Liver (tissue), 9 donors: ENCODE results near the gene TUT4. TPM values are rescaled to one million over a fixed set of nuclear protein-coding genes. Genes with fewer than 3 reads are reported as not detected.

ENCODE experiments used
- DNase-seq: peaks from one replicate; pipeline ENCODE4 v3.0.0-alpha.2; 2017; ENCODE audit warnings: low spot score
- H3K27ac ChIP-seq, 2 donors: one replicate each; pipeline ENCODE4 v1.7.0; 2013; ENCODE audit warnings: inconsistent platforms in 2 of 2, low read length in 2 of 2, control low read depth in 1 of 2, low read depth in 1 of 2, mild to moderate bottlenecking in 1 of 2
- H3K27me3 ChIP-seq, 4 donors: one replicate each; pipeline versions ENCODE4 v1.6.1 to v1.7.0; 2013; ENCODE audit warnings: low read length in 3 of 4, inconsistent platforms in 1 of 4, mild to moderate bottlenecking in 1 of 4, moderate library complexity in 1 of 4; ENCODE audit not compliant: control insufficient read depth in 4 of 4, insufficient read depth in 4 of 4
- H3K36me3 ChIP-seq, 4 donors: one replicate each; pipeline versions ENCODE4 v1.6.1 to v1.7.0; 2013; ENCODE audit warnings: low read length in 3 of 4, mild to moderate bottlenecking in 3 of 4, low read depth in 1 of 4, moderate library complexity in 1 of 4; ENCODE audit not compliant: control insufficient read depth in 4 of 4, insufficient read depth in 3 of 4
- H3K4me1 ChIP-seq, 4 donors: one replicate each; pipeline versions ENCODE4 v1.6.1 to v1.7.0; 2013; ENCODE audit warnings: low read length in 3 of 4, mild to moderate bottlenecking in 3 of 4, moderate library complexity in 1 of 4; ENCODE audit not compliant: control insufficient read depth in 4 of 4, insufficient read depth in 4 of 4
- H3K4me3 ChIP-seq, 3 donors: one replicate each; pipeline versions ENCODE4 v1.6.1 to v1.7.0; 2013; ENCODE audit warnings: low read length in 3 of 3, control low read depth in 1 of 3, low read depth in 1 of 3, mild to moderate bottlenecking in 1 of 3
- H3K9ac ChIP-seq, 2 donors: one replicate each; pipeline ENCODE4 v1.7.0; 2013; ENCODE audit warnings: low read length in 2 of 2, mild to moderate bottlenecking in 2 of 2, moderate library complexity in 2 of 2, control low read depth in 1 of 2, low read depth in 1 of 2
- H3K9me3 ChIP-seq, 4 donors: one replicate each; pipeline versions ENCODE4 v1.6.1 to v1.7.0; 2013; ENCODE audit warnings: low read length in 3 of 4; ENCODE audit not compliant: control insufficient read depth in 4 of 4
- EGR1 ChIP-seq, 2 donors: IDR thresholded peaks; 2 replicates each; pipeline ENCODE4 v1.6.1; 2016 to 2018; ENCODE audit warnings: antibody characterized with exemption in 2 of 2, low read depth in 2 of 2
- FOXA1 ChIP-seq: IDR thresholded peaks from 2 replicates; pipeline ENCODE4 v1.6.1; 2016; ENCODE audit warnings: antibody characterized with exemption
- FOXA2 ChIP-seq: IDR thresholded peaks from 2 replicates; pipeline ENCODE4 v1.6.1; 2016; ENCODE audit warnings: antibody characterized with exemption
- GABPA ChIP-seq, 2 donors: IDR thresholded peaks in 1 of 2; conservative IDR thresholded peaks in 1 of 2; 2 replicates each; pipeline ENCODE4 v1.6.1; 2016; ENCODE audit warnings: antibody characterized with exemption in 2 of 2, mild to moderate bottlenecking in 1 of 2, moderate library complexity in 1 of 2
- HNF4A ChIP-seq, 2 donors: conservative IDR thresholded peaks; 2 replicates each; pipeline ENCODE4 v1.6.1; 2016; ENCODE audit warnings: antibody characterized with exemption in 2 of 2, mild to moderate bottlenecking in 2 of 2
- HNF4G ChIP-seq: IDR thresholded peaks from 2 replicates; pipeline ENCODE4 v1.6.1; 2016; ENCODE audit warnings: antibody characterized with exemption
- JUND ChIP-seq, 2 donors: IDR thresholded peaks; 2 replicates each; pipeline ENCODE4 v1.6.1; 2016; ENCODE audit warnings: antibody characterized with exemption in 2 of 2
- NR2F2 ChIP-seq: IDR thresholded peaks from 2 replicates; pipeline ENCODE4 v1.6.1; 2016; ENCODE audit warnings: antibody characterized with exemption
- RAD21 ChIP-seq, 2 donors: IDR thresholded peaks; 2 replicates each; pipeline ENCODE4 v1.6.1; 2016; ENCODE audit warnings: antibody characterized with exemption in 2 of 2, mild to moderate bottlenecking in 2 of 2
- RXRA ChIP-seq, 2 donors: IDR thresholded peaks; 2 replicates each; pipeline ENCODE4 v1.6.1; 2017 to 2018; ENCODE audit warnings: antibody characterized with exemption in 2 of 2, mild to moderate bottlenecking in 1 of 2
- SP1 ChIP-seq: IDR thresholded peaks from 2 replicates; pipeline ENCODE4 v1.6.1; 2018; ENCODE audit warnings: antibody characterized with exemption, mild to moderate bottlenecking
- TAF1 ChIP-seq: conservative IDR thresholded peaks from 2 replicates; pipeline ENCODE4 v1.6.1; 2016; ENCODE audit warnings: antibody characterized with exemption, mild to moderate bottlenecking
- YY1 ChIP-seq: IDR thresholded peaks from 2 replicates; pipeline ENCODE4 v1.6.1; 2016; ENCODE audit warnings: antibody characterized with exemption, mild to moderate bottlenecking
- WGBS: extraction: QIAGEN DNeasy Blood & Tissue Kit; methylation state at CpG from one replicate; pipeline ENCODE4 v1.1.7; 2013; 5-methylcytosine and 5-hydroxymethylcytosine counted together
- polyA plus RNA-seq, 2 donors: library from polyadenylated mRNA; stranded (reverse) in 1 of 2; unstranded in 1 of 2; fragments of 200-250 nt in 1 of 2; fragments of >200 nt in 1 of 2; fragmentation: Nextera tagmentation in 1 of 2; extraction: Ambion mirVana in 1 of 2; gene quantifications; one replicate each; pipeline versions ENCODE4 v1.2.1 to v1.2.3, GENCODE V29; 2013 to 2015
- total RNA-seq, 2 donors: library from RNA; depleted of rRNA; stranded (reverse); fragments of >200 nt; gene quantifications; one replicate each; pipeline ENCODE4 v1.2.3, GENCODE V29; 2014
- TF ChIP-seq, protein P1 (sequence below): IDR thresholded peaks from 2 replicates; pipeline ENCODE4 v1.6.1; 2016; ENCODE audit warnings: antibody characterized with exemption
- TF ChIP-seq, protein P2 (sequence below): fragments of 150-350 bp; IDR thresholded peaks from 2 replicates; pipeline ENCODE4 v1.5.1; 2017; ENCODE audit warnings: improper control_type of control experiment, low read depth, low read length; ENCODE audit not compliant: missing input control
- TF ChIP-seq, protein P3 (sequence below): IDR thresholded peaks from 2 replicates; pipeline ENCODE4 v1.6.1; 2016; ENCODE audit warnings: antibody characterized with exemption
- TF ChIP-seq, protein P4 (sequence below): IDR thresholded peaks from 2 replicates; pipeline ENCODE4 v1.6.1; 2016; ENCODE audit warnings: antibody characterized with exemption
- TF ChIP-seq, protein P5 (sequence below): IDR thresholded peaks from 2 replicates; pipeline ENCODE4 v1.6.1; 2016; ENCODE audit warnings: antibody characterized with exemption, mild to moderate bottlenecking
- donor health status: healthy.
- donor health status: healthy.
- donor health status: healthy.
- donor health status: healthy.
- donor health status: healthy.

Gene TUT4
- total and polyA plus RNA-seq, 4 donors: 12.2 to 28.0 (median 24.0) TPM

DNA sequence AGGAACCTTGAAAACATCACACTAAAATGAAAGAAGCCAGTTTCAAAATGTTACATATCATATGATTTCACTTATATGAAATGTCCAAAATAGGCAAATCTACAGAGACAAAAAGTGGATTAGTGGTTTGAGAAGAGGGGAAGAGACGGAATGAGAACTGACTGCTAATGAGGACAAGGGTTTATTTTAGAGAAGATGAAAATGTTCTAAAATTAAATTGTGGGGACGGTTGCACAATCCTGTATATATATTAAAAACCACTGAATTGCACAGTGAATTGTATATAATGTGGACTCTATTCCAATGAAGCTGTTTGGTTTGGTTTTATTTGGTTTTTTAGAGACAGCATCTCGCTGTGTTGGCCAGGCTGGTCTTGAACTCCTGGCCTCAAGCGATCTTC, 112.9 kb downstream of the TUT4 start:
- Histone ChIP-seq H3K9ac (no peak overlapping the region), H3K9me3 (no peaks in the 10 kb centered on the region), H3K4me3 (no peak overlapping the region), H3K36me3 (peaks cover 3 to 39% (median 25%) of the 10 kb centered on the region in 4 donors), H3K4me1 (no peaks in the 10 kb centered on the region), H3K27ac (no peak overlapping the region), H3K27me3 (no peaks in the 10 kb centered on the region)
- TF ChIP-seq, protein P1, sequence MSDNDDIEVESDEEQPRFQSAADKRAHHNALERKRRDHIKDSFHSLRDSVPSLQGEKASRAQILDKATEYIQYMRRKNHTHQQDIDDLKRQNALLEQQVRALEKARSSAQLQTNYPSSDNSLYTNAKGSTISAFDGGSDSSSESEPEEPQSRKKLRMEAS: no peak
- TF ChIP-seq, protein P2, sequence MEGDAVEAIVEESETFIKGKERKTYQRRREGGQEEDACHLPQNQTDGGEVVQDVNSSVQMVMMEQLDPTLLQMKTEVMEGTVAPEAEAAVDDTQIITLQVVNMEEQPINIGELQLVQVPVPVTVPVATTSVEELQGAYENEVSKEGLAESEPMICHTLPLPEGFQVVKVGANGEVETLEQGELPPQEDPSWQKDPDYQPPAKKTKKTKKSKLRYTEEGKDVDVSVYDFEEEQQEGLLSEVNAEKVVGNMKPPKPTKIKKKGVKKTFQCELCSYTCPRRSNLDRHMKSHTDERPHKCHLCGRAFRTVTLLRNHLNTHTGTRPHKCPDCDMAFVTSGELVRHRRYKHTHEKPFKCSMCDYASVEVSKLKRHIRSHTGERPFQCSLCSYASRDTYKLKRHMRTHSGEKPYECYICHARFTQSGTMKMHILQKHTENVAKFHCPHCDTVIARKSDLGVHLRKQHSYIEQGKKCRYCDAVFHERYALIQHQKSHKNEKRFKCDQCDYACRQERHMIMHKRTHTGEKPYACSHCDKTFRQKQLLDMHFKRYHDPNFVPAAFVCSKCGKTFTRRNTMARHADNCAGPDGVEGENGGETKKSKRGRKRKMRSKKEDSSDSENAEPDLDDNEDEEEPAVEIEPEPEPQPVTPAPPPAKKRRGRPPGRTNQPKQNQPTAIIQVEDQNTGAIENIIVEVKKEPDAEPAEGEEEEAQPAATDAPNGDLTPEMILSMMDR: no peak
- TF ChIP-seq, protein P3, sequence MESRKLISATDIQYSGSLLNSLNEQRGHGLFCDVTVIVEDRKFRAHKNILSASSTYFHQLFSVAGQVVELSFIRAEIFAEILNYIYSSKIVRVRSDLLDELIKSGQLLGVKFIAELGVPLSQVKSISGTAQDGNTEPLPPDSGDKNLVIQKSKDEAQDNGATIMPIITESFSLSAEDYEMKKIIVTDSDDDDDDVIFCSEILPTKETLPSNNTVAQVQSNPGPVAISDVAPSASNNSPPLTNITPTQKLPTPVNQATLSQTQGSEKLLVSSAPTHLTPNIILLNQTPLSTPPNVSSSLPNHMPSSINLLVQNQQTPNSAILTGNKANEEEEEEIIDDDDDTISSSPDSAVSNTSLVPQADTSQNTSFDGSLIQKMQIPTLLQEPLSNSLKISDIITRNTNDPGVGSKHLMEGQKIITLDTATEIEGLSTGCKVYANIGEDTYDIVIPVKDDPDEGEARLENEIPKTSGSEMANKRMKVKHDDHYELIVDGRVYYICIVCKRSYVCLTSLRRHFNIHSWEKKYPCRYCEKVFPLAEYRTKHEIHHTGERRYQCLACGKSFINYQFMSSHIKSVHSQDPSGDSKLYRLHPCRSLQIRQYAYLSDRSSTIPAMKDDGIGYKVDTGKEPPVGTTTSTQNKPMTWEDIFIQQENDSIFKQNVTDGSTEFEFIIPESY: no peak
- TF ChIP-seq JUND (IDR thresholded peaks at IDR 0.05): no peak
- TF ChIP-seq RAD21 (IDR thresholded peaks at IDR 0.05): no peak
- no peak for TF ChIP-seq FOXA2
- TF ChIP-seq EGR1 (IDR thresholded peaks at IDR 0.05; ENCODE audit: low read depth in 2 of 2): no peak
- no peak for TF ChIP-seq HNF4G
- TF ChIP-seq YY1: no peak
- no peak for TF ChIP-seq TAF1
- no peak for TF ChIP-seq HNF4A (conservative IDR thresholded peaks at IDR 0.05)
- no peak for TF ChIP-seq FOXA1
- 94% methylated on average over 4 of the region's 4 CpGs for WGBS
- no peak for DNase-seq

DNA sequence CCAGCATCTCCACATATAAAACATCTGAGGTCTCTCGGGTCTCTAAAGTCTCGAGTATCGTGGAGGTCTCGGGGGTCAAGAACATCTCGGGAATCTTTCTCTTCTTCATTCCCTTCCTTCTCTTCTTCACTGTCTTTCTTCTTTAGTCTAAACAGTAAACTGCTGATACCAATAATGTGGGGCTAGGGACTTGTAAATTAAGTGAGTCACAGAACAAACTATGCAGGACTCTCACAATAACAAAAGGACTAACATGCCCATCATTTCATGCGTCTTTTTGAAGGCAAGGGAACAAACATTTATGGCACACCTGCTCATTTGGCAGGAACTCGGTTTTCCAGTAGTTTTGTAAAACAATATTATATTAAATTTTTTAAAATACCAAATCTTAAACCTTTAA, 116.1 kb downstream of the TUT4 start:
- H3K27ac ChIP-seq: no peak overlapping the region
- H3K36me3 ChIP-seq: peaks cover 6 to 43% (median 28%) of the 10 kb centered on the region in 4 donors
- no peak for DNase-seq
- no peaks in the 10 kb centered on the region for H3K9me3 ChIP-seq
- 96% methylated on average over 7 of the region's 7 CpGs for WGBS
- no peaks in the 10 kb centered on the region for H3K4me1 ChIP-seq
- no peak overlapping the region for H3K9ac ChIP-seq
- no peak overlapping the region for H3K4me3 ChIP-seq
- H3K27me3 ChIP-seq: no peaks in the 10 kb centered on the region
- TF ChIP-seq NR2F2 (no peak), FOXA1 (no peak), TAF1 (no peak), GABPA (IDR thresholded peaks at IDR 0.05 in 1 of 2, conservative IDR thresholded peaks at IDR 0.05 in 1 of 2) (no peak), RXRA (IDR thresholded peaks at IDR 0.05) (no peak), HNF4A (conservative IDR thresholded peaks at IDR 0.05) (no peak), HNF4G (no peak)
- TF ChIP-seq, protein P4, sequence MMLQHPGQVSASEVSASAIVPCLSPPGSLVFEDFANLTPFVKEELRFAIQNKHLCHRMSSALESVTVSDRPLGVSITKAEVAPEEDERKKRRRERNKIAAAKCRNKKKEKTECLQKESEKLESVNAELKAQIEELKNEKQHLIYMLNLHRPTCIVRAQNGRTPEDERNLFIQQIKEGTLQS: no peak

DNA sequence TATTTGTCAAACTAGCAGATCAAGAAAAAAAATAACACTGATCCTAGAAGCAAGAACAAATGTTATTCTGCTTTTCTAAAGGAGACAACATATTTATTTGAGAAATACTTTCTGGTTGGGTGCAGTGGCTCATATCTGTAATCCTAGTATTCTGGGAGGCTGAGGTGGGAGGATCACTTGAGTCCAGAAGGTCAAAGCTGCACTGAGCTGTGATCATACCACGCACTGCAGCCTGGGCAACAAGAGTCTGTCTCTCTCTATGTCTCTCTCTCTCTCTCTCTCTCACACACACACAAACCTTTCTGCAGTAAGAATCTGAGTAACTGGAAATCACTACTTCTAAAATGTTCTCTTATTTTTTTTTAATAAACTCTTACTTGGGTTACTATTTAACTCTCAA, 117.2 kb downstream of the TUT4 start:
- H3K27ac ChIP-seq: no peak overlapping the region
- DNase-seq: no peak
- peaks cover 6 to 53% (median 36%) of the 10 kb centered on the region in 4 donors for H3K36me3 ChIP-seq
- 100% methylated on average over 1 of the region's 1 CpG for WGBS
- no peaks in the 10 kb centered on the region for H3K4me1 ChIP-seq
- H3K9me3 ChIP-seq: no peaks in the 10 kb centered on the region
- no peaks in the 10 kb centered on the region for H3K27me3 ChIP-seq
- H3K4me3 ChIP-seq: no peak overlapping the region
- no peak overlapping the region for H3K9ac ChIP-seq
- TF ChIP-seq, protein P3: no peak
- TF ChIP-seq, protein P5, sequence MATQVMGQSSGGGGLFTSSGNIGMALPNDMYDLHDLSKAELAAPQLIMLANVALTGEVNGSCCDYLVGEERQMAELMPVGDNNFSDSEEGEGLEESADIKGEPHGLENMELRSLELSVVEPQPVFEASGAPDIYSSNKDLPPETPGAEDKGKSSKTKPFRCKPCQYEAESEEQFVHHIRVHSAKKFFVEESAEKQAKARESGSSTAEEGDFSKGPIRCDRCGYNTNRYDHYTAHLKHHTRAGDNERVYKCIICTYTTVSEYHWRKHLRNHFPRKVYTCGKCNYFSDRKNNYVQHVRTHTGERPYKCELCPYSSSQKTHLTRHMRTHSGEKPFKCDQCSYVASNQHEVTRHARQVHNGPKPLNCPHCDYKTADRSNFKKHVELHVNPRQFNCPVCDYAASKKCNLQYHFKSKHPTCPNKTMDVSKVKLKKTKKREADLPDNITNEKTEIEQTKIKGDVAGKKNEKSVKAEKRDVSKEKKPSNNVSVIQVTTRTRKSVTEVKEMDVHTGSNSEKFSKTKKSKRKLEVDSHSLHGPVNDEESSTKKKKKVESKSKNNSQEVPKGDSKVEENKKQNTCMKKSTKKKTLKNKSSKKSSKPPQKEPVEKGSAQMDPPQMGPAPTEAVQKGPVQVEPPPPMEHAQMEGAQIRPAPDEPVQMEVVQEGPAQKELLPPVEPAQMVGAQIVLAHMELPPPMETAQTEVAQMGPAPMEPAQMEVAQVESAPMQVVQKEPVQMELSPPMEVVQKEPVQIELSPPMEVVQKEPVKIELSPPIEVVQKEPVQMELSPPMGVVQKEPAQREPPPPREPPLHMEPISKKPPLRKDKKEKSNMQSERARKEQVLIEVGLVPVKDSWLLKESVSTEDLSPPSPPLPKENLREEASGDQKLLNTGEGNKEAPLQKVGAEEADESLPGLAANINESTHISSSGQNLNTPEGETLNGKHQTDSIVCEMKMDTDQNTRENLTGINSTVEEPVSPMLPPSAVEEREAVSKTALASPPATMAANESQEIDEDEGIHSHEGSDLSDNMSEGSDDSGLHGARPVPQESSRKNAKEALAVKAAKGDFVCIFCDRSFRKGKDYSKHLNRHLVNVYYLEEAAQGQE: no peak
- TF ChIP-seq RAD21 (IDR thresholded peaks at IDR 0.05) (no peak), HNF4A (conservative IDR thresholded peaks at IDR 0.05) (no peak), YY1 (no peak), NR2F2 (no peak), SP1 (no peak), EGR1 (IDR thresholded peaks at IDR 0.05; ENCODE audit: low read depth in 2 of 2) (no peak)
